GM19023 (cell line): ENCODE results near the gene NUAK2.
"Not testable (repeated sequence)": the region's sequence is repeated elsewhere in the genome, so short reads cannot be mapped to it uniquely, and the experiment has no call there.

Source experiments
- ATAC-seq: cut with Tn5 transposase; IDR thresholded peaks from one replicate; pipeline ENCODE4 v1.9.1; 2021; ENCODE audit warnings: mild to moderate bottlenecking, moderate library complexity; ENCODE audit not compliant: unreplicated experiment

NUAK2 gene

GRCh38 chr1:205298191-205298994, 23.2 kb downstream of the NUAK2 start:
- ATAC-seq, result no peak

GRCh38 chr1:205297546-205298177, 23.9 kb downstream of the NUAK2 start:
- ATAC-seq, result not testable (repeated sequence)

- no peak for ATAC-seq
These were observed 25.4 kb downstream of the NUAK2 start for GRCh38 chr1:205296154-205296553.

GRCh38 chr1:205294934-205295333, 26.6 kb downstream of the NUAK2 start:
- ATAC-seq, result no peak

DNA sequence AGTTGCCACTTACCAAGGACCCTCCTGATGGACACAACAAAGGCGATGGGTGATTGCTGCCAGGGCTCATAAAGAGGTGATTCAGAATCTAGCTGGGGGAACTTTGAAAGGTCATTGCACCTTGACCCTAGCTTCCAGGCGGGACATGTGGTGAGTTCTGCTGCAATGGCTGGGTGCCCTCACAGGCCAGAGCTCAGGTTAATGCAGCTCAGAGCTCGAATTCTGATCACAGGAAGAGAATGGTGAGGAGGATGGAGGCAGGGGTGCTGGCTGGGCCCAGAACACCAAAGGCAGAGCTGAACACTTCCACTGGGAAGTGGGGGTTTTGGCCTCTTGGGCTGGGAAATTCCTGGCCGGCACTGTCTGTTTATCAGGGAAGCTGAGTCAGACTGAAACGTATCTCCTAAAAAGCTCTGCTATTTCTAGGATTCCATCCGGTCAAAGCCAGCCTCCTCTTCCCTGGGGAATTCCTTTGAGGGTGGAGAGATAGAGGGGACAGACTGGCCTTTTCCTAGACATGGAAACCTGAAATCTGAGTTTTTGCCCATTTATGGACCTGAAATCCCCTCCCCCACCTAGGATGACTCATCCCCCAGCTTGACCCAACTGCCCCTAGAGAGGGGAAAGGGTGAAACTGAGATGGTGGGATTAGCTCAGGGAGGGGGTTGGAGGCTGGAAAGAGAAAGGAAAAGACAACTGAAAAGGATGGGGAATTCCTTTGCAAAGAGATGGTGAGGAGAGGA, 27.2 kb downstream of the NUAK2 start:
- no peak for ATAC-seq

- no peak for ATAC-seq
These were observed 28.0 kb downstream of the NUAK2 start for GRCh38 chr1:205293350-205294074.

DNA sequence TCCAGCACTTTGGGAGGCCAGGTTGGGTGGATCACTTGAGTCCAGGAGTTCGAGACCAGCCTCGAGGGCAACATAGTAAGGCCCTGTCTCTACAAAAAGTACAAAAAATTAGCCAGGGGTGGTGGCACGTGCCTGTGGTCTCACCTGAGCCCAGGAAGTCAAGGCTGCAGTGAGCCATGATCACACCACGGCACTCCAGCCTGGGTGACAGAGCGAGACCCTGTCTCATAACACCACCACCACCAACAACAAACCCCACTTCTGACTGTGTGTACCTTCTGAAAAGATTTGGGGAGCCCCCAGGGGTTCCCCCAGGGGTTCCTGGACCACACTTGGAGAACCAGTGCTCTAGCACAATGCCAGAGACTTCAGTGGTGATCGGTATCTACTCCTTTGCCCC, 29.9 kb downstream of the NUAK2 start:
- no peak for ATAC-seq

DNA sequence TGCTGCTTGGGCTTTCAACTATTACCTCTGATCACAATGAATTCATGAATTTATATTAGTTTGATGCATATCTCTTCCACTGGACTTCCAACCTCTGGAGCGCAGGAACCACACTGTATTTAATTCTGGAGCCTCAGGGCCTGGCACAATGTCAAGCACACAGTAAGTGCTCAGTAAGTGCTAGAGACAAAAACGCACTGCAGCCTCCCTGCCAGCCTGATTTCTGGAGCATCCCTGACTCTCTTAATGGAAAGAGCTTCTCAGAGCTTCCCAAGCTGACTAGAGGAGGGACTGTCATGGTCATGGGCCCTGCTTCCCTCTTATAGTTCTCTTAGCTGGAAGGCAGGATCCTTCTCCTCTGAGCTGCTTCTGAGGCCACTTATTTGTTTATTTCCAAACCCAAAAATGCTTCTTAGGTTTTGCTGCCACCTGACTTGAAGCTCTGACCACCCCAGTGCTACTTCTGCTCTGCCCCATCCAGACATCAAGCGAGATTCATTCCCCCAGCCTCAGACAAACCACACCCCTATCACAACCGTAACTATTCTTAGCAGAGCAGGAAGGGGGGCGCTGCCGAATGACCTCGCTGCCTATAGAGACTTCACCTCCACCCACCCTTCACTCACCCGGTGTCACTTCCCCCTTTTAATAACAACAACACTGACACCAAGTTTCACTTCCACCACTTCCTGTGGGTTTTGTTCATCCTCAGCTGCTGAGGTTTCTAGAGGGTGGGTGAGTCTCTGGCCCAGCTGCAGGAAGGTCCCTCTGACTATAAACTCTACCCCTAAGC, 33.6 kb downstream of the NUAK2 start:
- peak; percentile 77 for ATAC-seq

DNA sequence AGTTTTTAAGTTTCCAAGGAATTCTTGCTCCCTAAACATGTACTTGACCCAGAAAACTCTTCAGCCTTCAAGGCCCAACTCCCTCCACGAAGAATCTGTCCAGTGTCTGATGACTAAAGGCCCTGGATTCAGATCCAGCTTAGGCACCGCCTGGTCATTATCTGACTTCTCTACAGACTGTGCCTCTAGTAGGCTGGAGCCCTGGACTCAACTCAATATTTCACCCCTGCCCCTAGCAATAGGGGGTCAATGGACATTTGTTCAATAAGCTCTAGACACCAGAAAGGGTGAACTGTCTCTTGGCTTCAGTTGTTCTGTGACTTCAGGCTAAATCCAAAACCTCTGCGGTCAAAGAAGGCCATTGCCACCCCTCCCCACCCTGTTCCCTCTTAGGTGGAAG, 34.5 kb downstream of the NUAK2 start:
- ATAC-seq, result no peak

GRCh38 chr1:205286335-205286950, 35.1 kb downstream of the NUAK2 start:
- no peak for ATAC-seq

- ATAC-seq, result peak; percentile 42
These were observed 36.0 kb downstream of the NUAK2 start for GRCh38 chr1:205285381-205286101.

DNA sequence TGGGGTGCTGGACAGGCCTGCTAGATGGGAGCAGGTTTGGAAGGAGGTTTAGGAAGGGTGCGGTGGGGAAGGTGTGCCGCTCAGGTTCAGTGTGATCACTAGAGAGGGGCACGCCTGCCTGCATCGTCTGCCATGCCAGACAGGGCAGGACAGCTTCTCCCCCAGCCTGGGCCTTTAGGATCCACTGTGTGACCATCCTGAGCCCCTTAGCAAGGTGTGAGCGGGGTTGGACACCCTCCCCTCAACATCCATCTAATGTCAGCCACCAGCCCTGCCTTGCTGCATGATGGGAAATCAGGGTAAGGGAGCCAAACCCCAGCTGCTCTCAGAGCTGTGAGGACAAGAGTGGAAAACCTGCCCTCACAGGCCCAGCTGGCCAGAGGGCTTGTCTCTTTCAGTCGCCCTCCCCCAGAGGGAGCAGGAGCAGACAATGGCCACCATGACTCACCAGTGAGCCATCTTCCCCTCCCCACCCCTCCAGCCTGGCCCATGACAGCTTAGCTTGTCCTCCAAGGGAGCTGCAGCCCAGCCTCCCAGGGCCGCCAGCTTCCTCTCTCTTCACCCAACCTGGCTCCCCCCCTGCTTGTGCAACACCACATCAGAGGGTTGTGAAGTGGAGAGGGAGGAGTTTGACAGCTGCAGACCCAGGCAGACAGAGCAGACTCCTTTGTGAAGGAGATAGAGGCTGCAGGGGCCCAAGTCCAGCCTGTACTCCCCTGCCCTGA, 37.0 kb downstream of the NUAK2 start:
- no peak for ATAC-seq

DNA sequence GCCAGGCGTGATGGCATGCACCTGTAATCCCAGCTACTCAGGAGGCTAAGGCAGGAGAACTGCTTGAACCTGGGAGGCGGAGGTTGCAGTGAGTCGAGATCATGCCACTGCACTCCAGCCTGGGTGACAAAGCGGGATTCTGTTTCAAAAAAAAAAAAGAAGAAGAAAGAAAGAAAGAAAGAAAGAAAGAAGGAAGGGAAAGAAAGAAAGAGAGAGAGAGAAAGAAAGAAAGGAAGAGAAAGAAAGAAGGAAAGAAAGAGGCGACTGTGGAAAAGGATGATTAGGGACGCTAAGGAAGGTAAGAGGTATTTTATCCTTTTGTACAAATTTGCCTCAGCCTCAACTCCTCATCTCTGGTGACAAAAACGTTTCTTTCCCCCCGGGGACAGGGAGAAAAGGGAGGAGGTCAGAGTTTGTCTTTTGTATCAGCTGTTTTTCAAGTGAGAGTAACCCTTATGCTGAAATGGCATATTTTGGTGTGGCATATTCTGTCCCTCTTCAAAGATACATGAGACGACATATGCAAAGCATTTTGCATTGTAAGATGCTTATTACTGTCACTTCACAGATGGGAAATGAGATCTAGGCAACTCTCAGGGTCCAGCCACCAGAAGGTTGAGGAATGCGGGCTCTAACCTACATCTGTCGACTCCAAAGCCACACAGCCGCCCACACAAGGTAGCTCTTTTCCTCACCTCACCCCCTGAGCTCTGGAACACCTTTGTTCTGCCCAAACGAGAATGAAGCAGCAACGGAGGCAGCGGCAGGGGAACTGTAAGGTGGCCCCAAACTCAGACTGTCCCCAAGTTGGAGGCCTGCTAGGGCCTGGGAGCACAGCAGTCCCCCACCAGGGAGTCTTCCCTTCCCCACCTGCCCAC, 38.0 kb downstream of the NUAK2 start:
- ATAC-seq, result no peak

DNA sequence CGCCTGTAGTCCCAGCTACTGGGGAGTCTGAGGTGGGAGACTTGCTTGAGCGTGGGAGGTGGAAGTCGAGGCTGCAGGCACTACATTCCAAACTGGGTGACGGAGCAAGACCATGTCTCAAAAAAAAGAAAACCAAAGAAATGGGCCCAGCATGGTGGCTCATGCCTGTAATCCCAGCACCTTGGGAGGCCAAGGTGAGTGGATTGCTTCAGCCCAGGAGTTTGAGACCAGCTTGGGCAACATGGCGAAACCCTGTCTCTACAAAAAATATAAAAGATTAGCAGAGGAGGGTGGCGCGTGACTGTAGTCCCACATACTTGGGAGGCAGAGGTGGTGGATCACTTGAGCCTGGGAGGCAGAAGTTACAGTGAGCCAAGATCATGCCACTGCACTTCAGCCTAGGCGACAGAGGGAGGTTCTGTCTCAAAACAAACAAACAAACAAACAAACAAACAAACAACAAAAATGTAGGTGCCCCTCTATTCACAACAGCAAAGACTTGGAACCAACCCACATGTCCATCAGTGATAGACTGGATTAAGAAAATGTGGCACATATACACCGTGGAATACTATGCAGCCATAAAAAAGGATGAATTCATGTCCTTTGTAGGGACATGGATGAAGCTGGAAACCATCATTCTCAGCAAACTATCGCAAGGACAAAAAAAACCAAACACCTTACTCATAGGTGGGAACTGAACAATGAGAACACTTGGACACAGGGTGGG, 40.7 kb downstream of the NUAK2 start:
- not testable (repeated sequence) for ATAC-seq

DNA sequence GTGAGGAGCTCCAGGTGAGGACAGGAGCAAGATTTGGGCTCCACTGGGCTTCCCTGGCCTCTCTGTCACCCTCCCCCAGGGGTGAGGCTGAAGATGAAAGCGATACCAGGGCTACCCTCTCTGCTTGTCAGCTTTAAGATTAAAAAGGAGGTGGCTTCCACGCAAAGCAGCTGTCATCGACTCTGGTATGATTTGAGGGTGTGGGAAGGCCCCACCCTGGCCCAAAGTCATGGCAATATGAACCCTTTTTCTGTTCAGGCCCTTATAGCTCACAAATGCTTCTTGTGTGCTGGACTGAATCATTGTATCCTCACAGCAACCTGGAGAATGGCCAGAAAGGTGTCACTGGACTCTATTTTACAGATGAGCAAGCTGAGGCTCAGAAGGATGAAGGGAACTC, 41.6 kb downstream of the NUAK2 start:
- ATAC-seq, result no peak

DNA sequence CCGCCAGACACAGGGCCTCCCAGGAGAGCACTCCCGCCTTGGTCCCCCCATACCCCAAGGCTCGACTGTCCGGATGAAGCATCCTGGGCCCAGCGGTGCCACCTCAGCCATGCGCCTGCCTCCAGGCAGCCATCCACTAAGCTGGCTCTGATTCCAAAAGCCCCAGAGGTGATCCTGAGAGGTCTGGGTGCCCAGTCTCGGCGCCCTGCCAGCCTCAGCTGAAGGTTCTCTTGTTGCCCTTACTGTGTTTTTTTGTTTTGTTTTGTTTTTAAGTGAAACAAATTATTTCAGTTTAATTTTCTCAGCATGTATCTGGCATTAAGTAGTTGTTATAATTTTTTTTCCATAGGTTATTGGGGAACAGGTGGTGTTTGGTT, 44.9 kb downstream of the NUAK2 start:
- no peak for ATAC-seq
